ENCODE data around the gene FIGNL2.

FIGNL2 gene

GRCh38 chr12:51852404-51853137 is 4.1 kb upstream of the FIGNL2 start:
- DNase-seq = no peak

GRCh38 chr12:51851413-51852124 is 3.1 kb upstream of the FIGNL2 start:
- DNase-seq = no peak

GRCh38 chr12:51850965-51851299 is 2.4 kb upstream of the FIGNL2 start:
- DNase-seq = no peak

DNA sequence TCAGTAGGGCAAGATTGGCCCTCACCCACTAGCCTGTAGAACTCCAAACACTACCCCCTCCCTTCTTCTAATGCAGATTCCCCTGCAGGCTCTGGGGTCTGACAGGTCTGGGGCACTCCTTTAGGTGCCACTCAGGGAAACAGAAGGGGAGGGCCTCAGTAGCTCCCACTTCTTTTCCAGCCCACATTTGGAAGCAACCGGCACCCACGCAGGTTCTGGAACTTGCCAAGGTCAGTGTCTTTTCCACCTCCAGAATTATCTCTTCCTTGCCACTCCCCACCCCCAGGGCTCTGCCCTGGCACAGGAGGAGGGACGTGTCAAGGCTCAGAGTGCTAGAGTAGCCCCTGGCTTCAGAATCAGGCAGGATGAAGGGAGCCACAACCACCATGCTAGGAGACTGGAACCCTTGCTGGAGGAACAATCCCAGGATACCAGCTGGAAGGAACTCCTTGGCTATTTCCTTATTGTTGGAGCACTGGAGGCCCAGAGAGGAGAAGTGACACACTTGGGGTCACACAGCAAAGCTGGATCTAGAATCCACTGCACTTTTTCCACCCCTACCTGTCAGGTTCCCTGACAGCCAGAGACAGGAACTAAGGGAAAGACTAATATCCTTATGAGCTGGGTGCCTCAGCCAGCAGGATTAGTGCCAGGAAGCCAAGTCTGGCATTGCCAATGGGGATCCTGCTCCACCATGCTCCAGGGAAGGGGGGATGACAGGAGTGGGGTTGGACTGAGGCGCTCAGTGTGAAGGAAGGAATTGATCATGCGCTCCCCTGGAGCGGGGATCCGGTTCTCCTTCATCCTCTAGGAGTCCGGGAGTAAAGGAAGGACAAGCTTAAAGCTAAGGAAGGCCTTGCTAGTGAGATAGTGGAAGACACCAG is 1.8 kb upstream of the FIGNL2 start:
- no peak for DNase-seq

DNA sequence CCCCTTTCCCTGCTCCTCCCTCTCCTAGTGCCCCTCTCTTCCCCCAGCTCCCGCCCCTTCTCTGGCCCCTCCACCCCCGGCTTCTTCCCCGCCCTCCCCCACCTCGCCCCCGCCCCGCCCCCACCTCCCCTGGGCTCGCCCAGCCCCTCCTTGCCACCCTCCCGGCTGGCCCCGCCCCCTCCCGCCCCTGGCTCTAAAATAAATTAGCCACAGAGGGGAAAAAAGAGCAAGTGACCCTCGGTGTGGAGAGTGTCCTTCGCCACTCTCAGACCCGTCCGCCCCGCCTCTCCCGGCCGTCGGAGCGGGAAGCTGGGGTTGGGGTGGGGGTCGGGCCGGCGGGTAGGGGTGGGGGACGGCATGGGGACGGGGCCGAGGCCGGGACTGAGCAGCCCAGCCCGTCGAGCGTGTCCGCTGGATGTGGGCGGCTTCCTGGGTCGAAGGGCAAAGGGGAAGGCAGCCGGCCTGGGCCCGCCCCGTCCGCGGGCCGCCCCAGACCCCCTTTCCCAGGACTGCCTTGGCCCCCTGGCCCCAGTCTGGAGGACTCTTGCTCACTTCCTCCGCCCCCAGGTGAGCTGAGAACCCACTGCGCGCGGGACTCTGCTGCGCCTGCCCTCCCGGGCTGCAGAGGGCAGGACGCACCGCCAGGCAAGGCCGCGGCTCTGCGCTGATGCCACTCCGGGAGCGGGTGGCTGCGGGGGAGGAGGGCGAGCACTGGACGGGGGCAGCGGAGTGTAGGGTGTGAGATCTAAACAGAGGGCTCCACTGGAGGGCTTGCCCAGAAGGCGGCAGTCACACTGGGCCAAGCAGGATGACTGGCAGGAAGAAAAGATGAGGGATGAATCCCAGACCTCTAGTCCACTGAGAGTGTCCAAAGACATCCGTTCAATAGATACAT is 570 bp upstream of the FIGNL2 start:
- no peak for DNase-seq

DNA sequence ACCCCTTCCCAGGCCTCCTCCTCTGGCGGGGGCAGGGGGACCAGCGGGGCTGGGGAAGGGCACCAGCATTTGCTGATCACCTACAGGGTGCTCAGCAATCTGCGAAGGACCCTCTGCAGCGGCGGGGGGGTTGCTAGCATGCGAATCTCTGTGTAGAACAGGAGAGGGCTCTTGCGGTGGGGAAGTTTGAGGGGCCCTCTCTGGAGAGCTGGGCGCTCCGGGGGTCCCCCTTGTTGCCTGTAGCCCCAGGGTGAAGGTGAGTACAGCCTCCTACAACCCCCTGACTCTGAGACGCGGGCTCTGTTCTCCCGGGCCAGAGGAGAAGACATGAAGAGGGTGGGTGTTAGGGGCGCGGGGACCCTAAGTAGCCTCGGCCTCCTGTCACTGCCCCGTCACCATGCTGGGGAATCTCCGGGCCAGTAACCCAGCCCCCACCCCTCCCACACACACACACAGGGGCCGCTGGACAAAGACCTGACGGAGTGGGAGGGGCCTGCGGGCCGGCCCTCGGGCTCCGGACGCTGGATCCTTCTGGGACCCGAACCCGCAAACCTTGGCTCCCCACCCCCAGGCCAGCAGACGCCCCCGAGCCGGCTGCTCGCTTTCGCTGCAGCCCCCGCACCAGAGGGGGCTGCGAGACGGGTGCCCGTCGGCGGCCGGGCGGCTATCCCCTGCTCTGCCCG is 734 bp downstream of the FIGNL2 start:
- no peak for DNase-seq

DNA sequence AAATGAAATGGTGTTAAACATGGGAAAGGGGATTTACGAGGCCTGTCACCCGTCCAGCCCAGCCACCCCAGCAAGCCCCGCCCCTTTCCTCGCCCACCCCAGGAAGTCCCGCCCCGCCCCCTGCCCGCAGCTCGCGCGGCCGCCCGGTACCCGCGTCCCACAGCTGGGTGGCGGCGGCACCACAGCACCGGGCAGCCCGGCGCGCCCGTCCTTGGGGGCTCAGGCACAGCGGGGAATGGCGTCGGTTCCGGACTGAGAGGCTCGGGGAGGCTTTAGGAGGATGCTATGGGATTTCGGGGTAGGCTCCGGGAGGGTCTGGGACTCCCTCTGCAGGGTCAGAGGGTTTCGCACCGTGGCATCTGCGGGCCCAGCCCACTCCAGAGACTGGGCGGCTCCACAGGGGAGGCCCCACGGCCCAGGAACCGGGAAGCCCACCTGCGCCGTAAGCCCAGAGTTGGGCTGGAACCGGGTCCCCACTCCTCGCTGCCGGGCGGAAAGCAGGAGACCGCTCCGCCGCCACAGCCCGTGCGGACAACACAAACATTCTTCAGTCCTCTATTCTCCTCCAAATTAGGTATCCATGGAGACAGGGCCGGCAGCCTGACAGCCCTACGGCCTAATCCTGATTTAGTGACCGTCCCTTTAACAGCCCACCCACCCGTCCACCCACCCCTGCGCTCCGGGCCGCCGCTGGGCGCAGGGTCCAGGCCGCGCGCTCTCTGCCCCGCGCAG is 1.4 kb downstream of the FIGNL2 start:
- no peak for DNase-seq

DNA sequence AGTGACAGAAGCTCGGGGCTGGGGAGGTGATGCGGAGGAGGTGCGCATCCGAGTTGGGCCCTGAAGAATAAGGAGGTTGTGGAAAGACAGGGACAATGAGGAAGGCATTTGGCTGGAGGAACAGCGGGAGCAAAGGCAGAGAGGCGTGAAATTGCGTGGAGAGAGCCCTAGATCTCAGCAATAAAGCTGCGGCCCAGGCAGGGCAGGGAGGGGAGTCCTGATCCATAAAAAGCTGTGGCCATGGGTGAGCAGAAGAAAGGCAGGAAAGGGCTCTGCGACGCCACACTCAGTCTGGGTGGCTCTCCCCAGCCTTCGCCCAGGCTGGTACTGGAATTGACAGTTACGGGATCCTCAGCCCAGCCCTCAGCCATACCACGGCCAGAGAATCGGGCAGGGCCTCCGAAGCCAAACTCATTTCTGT is 2.2 kb downstream of the FIGNL2 start:
- no peak for DNase-seq

DNA sequence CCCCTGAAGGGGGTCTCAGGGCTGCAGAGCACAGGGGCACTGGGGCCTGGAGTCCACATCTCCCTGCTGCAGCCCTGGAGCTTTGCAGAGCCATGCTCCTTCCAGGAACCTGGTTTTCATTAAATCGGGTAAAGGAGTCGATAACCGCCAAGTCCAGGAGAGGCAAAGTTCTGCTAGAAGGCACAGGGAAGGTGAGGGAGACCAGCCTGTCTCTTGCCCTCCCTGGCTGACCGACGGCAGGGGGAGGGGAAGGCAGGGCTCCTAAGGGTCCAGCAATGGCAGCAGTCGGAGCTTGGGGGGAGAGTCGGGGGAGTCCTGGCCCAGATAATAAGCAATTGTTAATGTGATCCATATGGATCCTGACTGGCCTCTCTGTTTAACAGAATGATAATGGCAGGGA is 3.0 kb downstream of the FIGNL2 start:
- no peak for DNase-seq

GRCh38 chr12:51844854-51845253 is 3.7 kb downstream of the FIGNL2 start:
- no peak for DNase-seq

DNA sequence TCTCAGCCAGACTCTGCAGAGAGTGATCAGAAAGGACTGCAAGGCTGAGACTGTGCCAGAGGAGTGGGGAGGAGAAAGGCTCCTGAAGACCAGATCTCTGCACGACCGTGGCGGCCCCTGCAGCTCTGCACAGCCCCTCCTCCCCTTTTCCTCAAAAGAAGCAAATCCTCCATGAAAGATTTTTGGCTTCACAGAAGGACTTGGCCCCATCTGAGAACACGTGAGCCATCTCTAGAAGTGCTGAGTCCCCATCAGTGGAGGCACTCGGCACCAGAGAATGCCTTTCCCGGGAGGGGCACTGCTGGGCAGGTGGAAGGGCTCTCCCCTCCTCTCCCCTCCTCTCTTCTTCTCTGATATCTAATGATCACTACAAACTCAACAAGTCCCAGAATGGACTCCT is 6.8 kb downstream of the FIGNL2 start:
- DNase-seq = no peak

DNA sequence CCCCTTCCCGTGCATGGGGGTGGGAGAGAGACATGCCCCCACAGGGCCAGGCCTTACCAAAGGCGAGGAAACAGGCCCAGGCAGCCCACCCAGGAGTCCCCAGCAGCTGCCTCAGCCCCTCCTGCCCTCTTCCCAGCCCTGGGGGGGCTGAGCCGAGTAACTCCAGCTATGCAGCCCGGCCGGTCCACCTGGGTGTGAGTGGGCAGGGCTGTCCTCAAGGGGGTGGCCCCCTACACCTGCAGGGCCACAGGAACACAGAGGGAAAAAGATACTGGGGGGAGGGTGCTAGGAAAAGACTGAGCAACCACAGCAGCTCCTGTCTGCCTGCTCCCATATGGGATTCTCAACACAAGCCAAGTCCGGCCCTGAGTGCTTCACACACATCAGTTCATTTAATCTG is 7.6 kb downstream of the FIGNL2 start:
- DNase-seq = no peak

DNA sequence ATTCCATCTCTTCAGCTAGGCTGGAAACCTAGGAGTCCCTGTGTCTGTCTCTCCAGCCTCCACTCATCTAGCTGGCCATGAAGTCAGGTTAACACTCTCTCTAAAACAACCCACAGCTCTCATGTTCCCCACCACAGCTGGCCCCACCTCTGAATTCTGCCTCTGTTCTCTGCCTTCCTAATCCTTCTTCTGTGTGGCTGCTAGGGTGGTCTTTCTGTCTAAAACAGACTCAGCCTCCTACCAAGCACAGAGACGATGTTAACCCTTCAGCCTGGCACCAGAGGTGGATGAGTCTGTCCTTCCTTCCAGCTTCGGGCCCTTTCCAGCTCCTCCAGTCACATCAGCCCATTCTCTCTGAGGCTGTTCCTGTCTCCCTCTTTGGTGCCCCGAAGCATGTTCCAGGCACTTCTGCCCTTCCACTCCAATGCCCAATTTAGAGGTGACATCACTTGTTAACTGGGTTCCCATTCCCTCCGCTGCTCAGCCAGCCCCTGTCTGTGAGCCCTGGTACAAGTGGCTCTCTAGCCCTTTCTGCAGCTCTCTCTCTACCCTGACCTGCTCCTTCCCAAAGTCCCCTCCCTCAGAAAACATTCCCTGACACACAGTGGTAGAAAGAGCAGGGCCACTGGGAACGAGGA is 9.1 kb downstream of the FIGNL2 start:
- DNase-seq = no peak

GRCh38 chr12:51838762-51839161 is 9.8 kb downstream of the FIGNL2 start:
- no peak for DNase-seq

DNA sequence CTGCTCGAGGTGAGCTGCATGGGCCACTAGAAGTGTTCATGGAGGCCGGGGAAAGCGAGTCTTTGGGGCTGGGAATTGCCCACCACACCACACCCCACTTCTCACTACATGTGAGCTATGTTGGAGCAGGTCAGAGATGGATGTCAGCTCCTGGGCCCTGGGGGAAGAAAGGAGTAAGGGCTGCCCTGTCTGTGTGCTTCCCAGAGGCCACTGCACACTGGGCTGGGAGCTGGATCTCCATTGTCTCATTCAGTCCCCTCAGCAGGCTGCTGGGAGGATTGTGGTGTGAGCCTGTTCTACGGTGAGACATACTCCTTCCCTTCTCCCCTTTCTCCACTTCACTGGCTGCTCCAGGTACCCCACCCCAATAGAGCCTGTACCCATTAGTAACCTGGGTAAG is 10.5 kb downstream of the FIGNL2 start:
- DNase-seq = no peak

GRCh38 chr12:51837286-51837685 is 11.2 kb downstream of the FIGNL2 start:
- DNase-seq = no peak

DNA sequence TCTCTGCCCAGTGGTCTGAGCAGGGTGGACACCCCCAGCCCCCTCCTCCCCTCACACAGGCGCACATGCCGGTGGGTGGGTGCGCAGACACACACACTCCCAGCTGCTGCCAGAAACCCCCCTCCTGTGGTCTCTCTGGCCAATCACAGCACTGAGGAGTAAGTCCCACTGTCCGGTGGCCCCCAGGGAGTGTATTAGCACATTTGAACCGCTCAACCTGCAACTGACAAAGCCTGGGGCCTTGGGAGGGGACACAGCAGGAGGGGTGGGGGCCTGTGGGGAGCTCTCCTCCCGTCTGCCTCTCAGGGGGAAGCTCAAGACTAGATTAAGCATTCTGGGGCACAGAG is 11.7 kb downstream of the FIGNL2 start:
- DNase-seq = no peak

- no peak for DNase-seq
Observed at GRCh38 chr12:51836041-51836826, 12.3 kb downstream of the FIGNL2 start.

GRCh38 chr12:51834411-51834810 is 14.1 kb downstream of the FIGNL2 start:
- DNase-seq = no peak
